Neural cell (in vitro differentiated cells): ENCODE results near the gene PYGO1.

Experiments
- CTCF ChIP-seq: fragments of 450-650 bp; IDR thresholded peaks from 2 replicates; pipeline ENCODE4 v1.5.1; 2014; ENCODE audit warnings: antibody characterized with exemption, mild to moderate bottlenecking, moderate library complexity; ENCODE audit not compliant: poor library complexity, severe bottlenecking
- EP300 ChIP-seq: fragments of 450-650 bp; conservative IDR thresholded peaks from 2 replicates; pipeline ENCODE4 v1.6.1; 2014; ENCODE audit warnings: antibody characterized with exemption, mild to moderate bottlenecking, moderate library complexity; ENCODE audit not compliant: poor library complexity, severe bottlenecking
- EZH2 ChIP-seq: fragments of 200-600, 300-800 bp; shearing (Covaris generic), sonication (generic); IDR thresholded peaks from 2 replicates; pipeline ENCODE4 v1.6.1; 2014; ENCODE audit warnings: antibody characterized with exemption, low read length, borderline replicate concordance, mild to moderate bottlenecking; ENCODE audit not compliant: insufficient read depth, poor library complexity, severe bottlenecking
- MXI1 ChIP-seq: fragments of 450-650 bp; conservative IDR thresholded peaks from 2 replicates; pipeline ENCODE4 v1.6.1; 2014; ENCODE audit warnings: antibody characterized with exemption, mild to moderate bottlenecking; ENCODE audit not compliant: poor library complexity, severe bottlenecking
- POLR2AphosphoS5 ChIP-seq: IDR thresholded peaks from 2 replicates; pipeline ENCODE4 v1.6.1; 2012
- RAD21 ChIP-seq: fragments of 450-650 bp; conservative IDR thresholded peaks from 2 replicates; pipeline ENCODE4 v1.6.1; 2014; ENCODE audit warnings: antibody characterized with exemption, mild to moderate bottlenecking, moderate library complexity
- REST ChIP-seq: IDR thresholded peaks from 2 replicates; pipeline ENCODE4 v1.6.1; 2012; ENCODE audit warnings: borderline replicate concordance
- TAF1 ChIP-seq: IDR thresholded peaks from 2 replicates; pipeline ENCODE4 v1.6.1; 2012; ENCODE audit warnings: low read depth

- TF ChIP-seq RAD21 (no peak), CTCF (no peak), REST (no peak), EZH2 (no peak), POLR2AphosphoS5 (no peak), EP300 (no peak), TAF1 (no peak), MXI1 (no peak)
These were observed 11.3 kb upstream of the PYGO1 start for GRCh38 chr15:55599439-55599838.
